Activated CD8-positive, alpha-beta memory T cell treated with anti-CD3 and anti-CD28 coated beads, Interleukin-2, amount 50 U/mL, for 24 hours (primary cell): ENCODE results near the gene ASCL2.
"Not testable (repeated sequence)": the region's sequence is repeated elsewhere in the genome, so short reads cannot be mapped to it uniquely, and the experiment has no call there.

Experiments used
- DNase-seq: peaks from one replicate; pipeline ENCODE4 v3.0.0-alpha.2; 2020; ENCODE audit errors: extremely low read depth

The ASCL2 gene

DNA sequence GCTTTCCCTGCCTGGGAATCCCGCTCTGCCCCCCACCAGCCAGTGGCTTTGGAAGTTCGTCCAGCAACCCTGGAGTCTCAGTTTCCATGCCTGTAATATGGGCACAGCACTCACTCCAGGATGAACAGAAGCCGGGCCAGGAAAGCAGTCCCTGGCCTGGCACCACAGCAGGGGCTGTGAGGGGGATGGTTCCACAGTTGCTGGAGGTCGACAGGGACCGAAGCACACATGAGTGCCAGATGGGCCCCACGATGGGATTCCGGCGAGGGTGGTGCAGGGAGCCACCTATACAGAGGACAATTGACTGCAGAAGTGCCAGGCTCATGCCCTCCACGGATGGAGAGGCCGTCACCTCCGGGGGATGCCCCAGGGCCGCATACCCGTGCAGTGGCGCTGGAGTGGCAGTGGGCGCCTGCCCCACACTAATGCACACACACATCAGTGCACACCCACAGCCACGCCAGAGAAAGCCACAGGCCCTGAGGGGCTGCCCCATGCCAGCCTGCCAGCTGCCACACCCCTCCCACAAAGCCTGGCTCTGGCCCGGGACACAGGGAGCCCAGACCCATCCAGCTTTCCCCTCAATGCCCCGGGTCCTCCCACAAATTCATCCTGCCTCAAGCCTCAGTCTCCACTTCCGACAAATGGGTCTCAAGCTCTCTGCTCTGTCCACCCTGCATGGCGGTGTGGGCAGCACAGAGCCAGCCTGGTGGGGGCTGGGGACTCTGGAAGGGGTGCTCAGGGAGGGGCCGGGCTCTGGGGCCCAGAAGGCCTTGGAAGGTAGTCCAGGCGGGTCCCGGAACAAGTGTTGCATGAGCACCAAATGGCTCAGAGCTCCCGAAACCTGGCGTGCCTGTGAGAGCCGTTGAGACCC, 9.7 kb downstream of the ASCL2 start:
- no peak for DNase-seq

DNA sequence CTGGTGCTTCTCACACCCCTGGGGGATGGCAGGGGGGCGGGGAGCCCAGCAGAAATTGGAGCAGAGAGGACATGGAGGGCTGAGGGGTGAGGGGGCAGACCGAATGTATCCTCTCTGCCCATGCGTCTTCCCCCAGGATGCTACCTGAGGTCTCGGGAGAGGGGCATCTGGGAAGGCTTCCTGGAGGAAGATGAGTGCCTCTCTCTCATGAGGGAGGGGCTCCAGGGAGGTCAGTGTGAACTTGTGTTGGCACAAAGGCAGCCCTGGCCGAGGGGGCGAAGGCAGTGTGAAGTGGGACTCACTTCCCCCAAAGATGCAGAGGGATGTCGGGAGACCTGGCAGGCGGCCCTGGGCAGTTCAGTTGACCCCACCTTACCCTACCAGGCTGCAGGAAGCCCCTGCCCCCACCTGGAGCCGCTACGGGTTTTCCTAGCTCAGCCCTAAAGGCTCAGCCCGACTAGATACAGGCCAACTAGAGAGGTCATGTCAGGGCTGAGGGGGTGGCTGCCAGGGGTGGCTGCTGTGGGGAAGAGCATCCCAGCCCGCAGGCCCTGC, 10.4 kb downstream of the ASCL2 start:
- no peak for DNase-seq

DNA sequence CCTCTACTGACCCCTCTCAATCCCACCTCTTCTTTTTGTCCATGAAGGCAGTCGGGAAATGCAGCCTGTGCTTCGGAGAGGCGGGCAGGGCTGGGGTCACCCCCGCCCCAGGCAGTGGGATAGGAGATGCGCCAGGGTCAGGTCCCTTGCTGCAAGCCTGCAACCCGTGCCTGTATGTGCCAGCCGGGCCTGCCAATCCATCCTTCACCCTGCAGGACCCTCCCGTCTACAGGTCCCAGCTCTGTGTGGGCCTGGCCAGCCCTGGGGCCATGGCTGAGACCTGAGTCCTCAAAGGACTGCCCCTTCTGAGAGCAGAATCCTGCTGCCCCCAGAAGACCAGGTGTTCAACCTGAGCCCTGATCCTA, 10.9 kb downstream of the ASCL2 start:
- DNase-seq: no peak

DNA sequence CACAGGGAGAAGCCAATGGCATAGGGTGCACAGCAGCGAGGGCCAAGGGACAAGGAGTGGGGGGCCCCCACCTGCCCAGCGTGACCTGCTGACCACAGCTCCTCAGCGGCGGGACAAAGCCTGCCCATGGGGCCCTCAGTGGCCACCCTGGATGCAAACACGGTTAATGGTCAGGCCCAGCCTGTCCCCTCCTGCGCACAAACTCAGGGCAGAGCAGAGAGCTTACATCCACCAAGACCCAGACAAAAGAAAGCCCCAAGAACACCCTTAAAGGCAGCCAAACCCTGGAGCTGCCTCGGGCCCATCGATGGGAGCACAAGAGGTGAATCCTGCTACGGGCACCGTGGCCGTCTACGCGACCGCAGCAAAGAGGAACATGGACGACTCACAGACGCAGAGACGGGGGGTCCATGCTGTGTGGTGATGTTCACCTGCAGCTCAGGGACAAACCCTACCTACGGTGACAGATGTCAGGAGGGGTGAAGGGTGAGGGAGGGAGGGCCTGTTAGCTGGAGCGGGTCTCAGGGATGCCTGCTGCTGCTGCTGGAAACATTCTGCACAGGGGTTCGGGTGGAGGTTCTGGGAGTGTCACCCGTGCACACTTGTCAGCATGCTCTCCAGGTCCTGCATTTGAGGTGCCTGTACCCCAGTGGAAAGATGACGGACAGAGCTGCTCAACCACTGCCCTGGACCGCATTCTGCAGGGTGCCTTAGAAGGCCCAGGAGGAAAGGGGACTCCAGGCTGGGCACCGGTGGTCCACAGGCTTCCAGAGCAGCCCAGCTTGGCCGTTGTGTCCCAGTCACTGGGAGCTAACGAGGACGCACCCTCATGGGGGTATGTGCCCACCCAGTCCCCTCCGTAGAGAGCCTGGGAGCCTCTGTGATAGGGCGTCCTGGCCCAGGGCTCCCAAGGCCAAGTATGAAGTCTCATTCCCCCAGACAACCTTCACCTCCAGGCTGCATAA, 11.6 kb downstream of the ASCL2 start:
- DNase-seq: no peak

DNA sequence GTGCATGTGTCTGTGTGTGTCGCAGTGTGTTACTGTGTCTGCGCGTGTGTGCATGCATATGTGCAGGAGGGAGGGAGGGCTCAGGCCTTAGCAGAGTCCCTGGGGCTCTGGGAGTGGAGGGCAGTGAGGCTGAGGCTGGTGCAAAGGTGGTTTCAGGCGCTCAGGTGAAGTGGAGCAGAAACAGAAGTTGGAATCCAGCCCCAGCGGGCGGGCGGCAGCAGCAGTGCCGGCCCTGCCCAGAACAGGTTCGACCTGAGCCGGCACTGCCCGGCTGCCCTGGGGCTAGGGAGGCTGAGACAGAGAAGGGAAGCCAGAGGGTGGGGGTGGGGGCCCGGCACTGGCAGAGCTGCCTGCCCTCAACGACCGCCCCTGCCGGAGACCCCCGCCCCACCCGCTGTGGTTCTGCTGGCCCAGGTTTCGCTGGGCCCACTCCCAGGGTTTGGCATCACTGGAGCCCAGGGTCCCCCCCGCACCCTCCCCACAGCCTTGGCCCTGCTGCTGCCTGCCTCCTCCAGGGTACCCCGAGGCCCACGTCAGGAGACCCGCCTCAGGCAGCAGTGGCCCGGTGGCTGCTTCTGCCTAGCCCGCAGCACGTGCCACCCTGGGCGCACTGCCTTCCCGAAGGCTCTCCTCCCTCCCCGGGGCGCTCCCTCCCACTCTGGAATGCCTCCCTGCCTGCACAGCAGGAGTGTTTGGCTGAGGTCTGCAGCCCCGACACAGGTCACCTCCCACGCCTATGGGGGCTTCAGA, 13.3 kb downstream of the ASCL2 start:
- no peak for DNase-seq

DNA sequence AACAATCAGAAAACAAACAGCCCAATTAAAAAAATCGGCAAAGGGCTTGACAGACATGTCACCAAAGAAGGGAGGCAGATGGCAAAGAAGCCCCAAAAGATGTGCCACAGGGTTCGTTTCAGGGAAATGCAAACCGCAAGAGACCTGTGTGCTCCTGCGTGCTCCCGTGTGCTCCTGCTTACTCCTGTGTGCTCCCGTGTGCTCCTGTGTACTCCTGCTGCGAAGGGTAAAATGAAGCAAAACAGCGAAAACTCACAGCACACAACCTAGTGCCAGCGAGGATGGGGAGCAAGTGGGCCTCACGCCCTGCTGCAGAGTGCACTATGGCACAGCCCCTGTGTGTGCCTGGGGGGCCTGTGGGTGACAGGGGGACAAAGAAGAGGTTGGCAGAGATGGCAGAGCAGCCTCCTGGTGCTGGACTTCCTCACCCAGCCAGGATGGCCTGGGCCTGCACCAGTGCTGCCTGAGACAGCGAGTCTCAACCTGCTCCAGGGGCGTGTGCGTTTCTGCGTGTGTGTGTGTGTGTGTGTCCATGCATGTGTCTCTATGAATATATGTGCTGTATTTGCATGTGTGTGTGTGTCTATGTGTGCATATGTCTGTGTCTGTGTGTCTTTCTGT, 14.0 kb downstream of the ASCL2 start:
- DNase-seq: no peak

DNA sequence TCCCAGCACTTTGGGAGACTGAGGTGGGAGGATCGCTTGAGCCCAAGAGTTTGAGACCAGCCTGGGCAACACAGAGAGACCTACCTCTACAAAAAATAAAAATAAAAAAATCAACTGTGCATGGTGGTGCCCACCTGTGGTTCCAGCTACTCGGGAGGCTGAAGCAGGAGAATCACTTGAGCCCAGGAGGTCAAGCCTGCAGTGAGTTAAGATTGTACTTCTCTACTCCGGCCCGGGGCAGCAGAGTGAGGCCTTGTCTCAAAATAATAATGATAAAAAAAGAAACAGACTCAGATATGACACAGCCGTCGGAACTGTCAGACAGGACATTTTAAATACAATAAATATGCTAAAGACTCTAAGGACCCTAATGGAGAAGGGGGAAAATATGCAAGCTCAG, 18.4 kb downstream of the ASCL2 start:
- no peak for DNase-seq

DNA sequence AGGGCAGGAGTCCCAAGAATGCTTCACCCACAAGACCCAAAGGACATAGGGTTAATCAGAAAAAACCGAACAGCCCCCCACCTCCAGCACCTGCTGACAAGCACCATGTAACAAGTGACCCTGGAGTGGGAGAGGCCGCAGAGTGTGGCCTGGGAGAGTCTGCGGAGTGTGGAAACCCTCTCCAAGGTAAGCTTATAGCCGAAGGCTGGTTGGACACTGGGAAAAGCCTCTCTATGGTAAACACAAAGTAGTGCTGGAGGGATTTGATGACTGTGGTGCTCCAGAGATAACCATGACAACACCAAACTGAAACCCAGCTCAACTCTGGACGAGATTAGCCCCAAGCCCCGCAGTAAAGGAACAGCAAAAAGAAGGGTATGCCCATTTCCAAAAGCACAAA, 19.2 kb downstream of the ASCL2 start:
- no peak for DNase-seq

DNA sequence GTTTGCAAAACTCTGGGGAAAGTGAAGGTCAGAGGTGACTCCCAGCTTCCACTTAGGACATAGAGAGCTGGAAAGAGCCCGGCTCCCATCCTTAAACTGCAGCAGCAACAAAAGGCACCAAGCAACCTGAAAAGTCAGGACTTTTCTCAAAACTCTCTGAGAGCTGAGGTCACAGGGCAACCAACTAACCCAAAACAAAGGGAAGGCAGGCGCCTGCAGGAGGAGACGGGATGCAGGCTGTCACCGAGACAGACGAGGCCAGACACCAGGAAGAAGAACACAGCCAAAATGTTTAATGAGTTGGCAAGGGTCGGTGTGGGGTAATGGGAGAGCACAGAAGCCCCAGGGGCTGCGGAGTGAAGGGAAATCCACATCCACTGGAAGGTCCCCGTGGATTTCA, 19.9 kb downstream of the ASCL2 start:
- DNase-seq: no peak

DNA sequence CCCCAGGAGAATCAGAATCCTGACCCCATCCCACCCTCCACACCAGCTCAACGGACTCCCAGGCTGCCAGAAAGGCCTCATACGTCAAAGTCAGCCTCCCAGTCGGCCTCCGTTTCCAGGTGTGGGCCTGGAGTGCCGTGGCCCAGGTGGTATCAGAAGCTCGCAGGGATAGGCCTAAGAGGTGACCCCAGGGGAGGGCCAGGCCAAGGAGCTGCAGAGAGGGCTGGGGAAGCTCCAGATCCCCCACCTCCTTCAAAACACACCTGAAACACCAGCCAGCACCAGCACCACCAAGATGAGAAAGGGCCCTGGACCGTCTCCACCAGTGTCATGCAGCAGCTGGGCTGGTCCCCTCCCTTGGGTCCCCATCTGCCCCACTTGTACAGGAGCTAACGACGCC, 20.3 kb downstream of the ASCL2 start:
- DNase-seq: no peak

DNA sequence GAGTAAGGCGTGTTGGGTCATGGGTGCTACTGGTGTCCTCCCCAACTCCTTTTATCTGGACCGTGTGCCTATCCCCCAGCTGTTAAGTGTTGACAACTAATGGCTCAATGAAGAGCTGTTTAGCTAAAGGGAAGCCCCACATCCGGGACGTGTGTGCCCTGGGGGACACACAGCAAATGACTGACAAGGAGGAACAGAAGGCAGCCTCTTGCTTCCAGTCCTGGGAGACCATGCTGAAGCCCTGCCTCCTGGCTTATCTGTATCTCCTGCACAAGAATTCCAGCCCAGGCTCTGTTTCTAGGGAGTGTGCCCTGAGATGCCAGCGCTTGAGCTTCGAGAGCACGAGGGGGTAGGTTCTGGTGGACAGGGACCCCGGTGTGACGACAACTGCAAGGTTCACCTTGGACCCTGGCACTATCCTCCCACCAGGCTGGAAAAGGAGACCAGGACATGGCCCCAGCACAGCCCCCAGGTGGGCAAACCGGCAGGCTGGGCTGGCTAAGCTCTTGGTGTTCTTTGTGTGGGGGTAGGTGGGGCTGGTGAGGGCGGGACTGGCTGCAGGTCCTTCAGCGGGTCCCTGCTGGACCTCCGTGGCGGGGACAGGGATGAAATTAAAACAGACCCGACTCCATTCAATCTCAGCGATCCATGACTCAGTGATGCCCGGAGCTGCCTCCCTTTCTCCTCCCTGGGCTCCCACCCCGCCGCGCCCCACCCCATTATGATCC, 21.0 kb downstream of the ASCL2 start:
- DNase-seq: no peak

DNA sequence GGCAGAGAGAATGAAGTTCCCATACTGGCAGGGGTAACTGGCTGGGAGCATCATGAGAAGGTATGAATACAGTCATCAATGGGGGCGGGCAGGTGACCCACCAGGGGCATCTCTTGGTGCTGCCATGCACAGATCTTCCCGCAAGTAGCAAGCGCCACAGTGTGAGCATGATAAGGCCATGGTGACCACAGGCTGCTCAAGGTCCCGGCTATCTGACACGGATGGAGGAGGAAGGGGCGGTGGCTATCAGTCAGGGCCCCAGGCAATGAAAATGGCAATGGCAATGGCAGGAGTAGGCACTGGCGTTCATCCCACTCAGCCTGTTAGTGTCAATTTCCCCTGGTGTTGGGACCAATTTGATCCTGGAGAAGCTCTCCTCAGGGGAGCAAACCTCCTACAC, 21.6 kb downstream of the ASCL2 start:
- no peak for DNase-seq

DNA sequence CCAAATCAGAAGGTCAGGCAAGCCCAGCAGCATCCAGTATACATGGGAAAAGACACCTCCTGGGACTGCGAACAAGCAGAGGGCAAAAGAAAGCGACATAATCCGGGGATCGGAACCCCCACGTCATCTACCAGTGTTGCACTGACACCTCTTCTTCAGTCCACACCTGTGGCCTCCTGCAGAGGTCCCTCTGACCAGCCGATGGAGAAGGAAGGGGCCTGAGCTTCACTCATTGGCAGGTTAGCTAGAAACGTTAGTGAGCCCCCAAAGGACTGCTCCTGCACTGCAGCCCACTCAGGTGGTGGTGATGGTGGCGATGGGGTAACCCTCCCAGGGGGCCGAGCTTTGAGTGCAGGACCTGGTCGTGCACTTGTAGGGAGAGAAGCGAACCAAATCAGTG, 22.1 kb downstream of the ASCL2 start:
- no peak for DNase-seq

DNA sequence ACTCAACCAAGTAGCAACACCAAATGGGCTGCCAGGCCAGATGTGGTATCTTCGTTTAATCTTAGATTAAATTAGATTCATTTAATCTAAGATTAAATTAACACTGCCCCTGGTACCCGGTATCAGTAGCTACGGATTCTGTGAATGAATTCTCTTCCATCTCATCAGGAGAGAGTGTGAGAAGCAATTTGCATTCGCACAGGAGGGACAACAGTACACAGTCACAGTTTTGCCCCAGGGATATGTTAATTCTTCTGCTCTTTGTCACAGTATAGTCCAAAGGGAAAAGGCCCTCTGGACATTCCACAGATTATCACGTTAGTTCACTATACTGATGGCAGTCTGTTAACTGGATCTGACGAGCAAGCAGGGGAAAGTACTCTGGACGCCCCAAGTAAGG, 22.9 kb downstream of the ASCL2 start:
- DNase-seq: no peak

DNA sequence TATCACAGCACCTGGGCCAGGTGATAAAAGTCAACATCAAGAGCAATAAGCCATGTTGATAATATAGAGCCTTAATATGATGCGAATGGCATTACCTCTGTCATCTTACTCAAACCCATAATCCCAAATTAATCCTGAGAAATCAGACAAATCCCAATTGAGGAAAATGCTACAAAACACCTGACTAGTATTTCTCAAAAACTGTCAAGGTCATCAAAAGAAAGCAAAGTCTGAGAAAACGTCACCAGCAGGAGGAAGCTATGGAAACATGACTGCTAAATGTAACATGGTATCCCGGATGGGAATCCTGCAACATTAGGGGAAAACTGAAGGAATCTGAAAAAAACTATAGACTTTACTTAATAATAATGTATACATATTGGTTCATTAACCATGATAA, 29.6 kb downstream of the ASCL2 start:
- DNase-seq: no peak

DNA sequence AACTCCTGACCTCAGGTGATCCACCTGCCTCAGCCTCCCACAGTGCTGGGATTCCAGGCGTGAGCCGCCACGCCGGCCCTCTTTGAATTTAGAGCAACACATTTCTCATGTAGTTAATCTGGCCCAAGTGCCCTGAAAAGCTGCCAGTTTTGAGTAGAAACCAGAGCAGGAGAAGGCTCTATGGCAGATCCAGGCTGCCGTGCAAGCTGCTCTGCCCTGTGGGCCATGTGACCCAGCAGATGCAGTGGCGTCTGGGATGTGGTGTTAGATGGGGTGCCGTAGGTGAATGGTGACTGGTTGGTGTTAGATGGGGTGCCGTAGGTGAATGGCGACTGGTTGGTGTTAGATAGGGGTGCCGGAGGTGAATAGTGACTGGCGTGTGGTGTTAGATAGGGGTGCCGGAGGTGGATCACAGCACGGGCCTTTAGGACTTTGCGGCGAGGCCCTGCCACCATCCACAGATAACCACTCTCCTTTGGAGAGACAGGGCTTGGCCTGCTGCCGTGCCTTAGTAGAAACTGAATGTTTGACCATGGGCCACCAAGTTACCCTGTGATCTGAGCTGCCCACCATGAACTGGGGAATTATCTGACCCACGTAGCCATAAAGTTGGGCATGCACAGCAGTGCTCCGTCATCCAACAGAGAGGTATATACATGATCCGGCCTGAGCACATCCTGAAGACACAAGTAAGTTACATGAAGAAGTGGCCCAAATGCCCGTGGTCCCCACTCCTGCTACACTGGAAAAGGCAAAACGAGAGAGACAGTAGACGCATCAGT, 32.7 kb downstream of the ASCL2 start:
- DNase-seq: no peak

DNA sequence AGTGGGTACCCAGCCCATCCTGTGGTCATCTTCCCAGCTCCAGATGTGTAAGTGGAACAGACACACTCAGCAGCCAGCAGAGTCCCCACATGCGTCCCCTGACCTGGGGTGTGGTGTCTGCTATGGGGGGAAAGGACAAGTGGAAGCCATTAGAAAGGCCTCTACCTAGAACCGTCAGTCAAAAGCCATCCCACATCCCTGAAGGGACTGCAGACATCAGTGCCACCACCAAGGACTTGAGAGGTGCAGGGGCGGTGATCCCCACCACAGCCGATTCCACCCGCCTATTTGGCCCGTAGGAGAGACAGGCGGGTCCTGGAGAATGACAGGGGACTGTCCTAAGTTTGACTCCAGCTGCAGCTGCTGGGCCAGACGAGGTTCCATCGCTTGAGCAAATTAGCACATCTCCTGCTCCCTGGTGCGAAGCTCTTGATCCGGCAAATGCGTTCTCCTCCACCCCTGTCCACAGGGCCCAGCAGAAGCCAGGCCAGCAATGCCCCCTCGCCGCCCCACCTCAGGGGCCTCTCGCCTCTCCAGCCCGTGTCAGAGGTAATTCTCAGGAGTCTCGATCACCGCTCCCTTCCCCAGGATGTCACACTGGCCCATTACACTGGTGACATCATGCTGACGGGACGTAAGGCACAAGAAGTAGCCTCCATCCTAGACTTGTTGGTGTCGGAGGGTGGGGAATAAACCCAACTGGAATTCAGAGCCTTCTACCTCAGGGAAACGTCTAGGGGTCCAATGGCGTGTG, 33.8 kb downstream of the ASCL2 start:
- DNase-seq: not testable (repeated sequence)

DNA sequence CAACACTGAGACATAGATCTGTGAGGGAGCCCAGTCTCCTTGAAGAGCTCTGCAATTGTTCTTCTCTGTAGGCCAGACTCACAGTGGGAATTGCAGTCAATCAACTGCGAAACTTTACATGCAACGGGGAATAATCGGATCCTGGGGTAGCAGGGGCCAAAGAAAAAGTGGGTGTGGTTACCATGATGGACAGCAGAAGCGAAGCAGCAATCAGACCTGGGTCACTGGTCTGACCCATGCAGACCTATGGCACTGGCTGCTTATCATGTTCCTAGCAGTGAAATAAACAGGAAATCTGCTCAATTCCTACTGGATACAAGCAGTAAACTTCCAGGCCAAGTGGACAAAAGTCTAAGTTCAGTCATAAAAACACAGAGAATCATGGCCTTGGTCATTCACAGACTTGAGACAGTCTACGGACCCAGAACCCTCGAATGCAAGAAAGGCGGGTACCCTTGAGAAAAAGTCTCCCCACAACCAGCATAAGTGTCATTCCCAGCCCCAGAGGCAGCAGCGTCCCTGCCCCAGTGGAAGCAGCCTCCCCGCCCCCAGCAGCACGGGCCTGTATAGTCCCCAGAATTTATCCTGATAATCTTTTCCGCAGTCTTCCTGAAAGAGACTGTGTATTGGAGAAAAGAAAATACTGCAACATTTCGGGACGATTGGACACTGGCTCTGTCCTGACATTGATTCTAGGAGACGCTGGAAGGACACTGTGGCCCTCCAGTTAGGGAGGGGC, 34.6 kb downstream of the ASCL2 start:
- no peak for DNase-seq
